GM18502 (cell line): ENCODE measurements around the gene KBTBD12.
"Not testable (repeated sequence)": the region's sequence is repeated elsewhere in the genome, so short reads cannot be mapped to it uniquely, and the experiment has no call there.

ENCODE experiments used
- ATAC-seq: cut with Tn5 transposase; IDR thresholded peaks from one replicate; pipeline ENCODE4 v1.9.1; 2021; ENCODE audit warnings: mild to moderate bottlenecking; ENCODE audit not compliant: unreplicated experiment, poor library complexity

Gene KBTBD12

DNA sequence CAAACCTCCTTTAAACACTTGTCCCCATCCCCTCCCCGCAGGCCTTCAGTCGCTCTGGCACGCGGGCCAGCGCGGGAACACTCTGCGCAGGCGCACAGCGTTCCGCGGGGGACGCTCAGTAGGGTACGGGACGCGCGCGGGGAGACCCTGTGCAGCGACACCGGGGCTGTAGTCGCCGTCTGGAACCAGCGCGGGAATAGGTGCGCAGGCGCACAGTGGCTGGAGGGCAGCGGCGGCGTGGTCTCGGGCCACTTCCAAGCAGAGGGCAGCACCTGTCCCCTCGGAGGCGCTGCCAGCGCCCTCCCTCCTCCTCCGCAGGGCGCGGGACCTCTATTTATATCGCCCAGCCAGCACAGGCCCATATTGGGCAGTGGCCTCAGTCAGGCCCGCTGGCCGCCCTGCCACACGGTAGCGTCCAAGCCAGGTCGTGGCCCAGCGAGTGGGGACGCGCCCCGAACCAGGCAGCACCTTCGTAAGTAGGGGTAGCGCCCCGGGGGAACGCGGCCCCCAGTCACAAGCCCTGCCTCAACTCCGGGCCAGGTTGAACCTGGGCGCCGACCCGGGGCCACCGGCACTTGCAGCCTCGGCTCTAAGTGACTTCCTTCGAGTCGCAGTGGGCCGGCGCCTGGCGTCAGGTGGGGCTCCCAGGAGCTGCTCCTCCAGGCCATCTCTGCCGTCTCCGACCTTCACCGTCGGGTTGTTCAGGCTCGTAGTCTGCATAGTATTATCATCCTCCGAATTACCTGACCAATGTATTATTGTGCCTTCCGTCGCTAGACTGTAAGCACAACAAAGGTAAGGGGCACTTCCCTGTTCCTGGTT lies at the start of gene KBTBD12:
TSS of gene KBTBD12 (plus strand) at position 118 of the 822 bp plus-strand sequence. CDS start 7,830 bp downstream, outside the sequence.
- ATAC-seq = no peak

- ATAC-seq = no peak
Measured at GRCh38 chr3:127865941-127866340, 49.1 kb upstream of the KBTBD12 start.

- no peak for ATAC-seq
Measured at GRCh38 chr3:127867412-127867811, 47.6 kb upstream of the KBTBD12 start.

DNA sequence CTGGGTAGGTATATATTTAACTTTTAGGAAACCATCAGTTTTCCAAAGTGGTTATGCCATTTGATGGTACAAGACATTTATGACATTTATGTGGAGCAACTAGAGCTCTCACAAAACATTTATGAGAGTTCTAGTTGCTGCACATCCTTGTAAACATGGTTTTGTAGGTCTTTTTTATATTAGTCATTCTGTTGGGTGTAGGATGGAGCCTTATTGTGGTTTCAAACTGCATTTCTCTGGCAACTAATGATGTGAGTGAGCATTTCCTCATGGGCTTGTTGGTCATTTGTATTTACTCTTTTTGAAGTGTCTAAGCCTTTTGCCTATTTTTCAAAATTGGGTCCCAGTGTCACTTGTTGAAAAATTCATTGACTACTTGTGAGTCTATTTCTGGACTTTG lies 47.0 kb upstream of the KBTBD12 start:
- no peak for ATAC-seq

DNA sequence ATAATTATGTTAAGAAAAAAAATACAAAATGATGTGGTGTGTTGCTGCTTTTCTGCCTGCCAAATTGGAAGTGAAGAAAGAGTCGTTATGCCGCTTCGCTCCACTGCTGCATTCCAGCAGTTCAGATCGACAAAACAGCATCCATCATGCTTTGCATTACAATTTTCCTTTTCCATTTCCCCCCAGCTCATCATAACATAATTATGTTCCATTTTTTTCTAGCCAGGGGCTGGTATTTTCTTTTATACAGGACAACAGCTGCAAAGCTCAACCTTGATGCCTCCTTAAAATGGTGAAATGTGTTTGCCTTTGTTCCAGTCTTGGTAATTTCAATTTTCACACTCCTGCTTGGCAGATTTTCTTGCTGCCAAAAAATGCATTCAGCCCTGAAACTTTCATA lies 44.9 kb upstream of the KBTBD12 start:
- no peak for ATAC-seq

GRCh38 chr3:127874097-127874496 lies 40.9 kb upstream of the KBTBD12 start:
- not testable (repeated sequence) for ATAC-seq

GRCh38 chr3:127881586-127881985 lies 33.4 kb upstream of the KBTBD12 start:
- ATAC-seq = no peak

- ATAC-seq = no peak
Measured at GRCh38 chr3:127884041-127884440, 31.0 kb upstream of the KBTBD12 start.

DNA sequence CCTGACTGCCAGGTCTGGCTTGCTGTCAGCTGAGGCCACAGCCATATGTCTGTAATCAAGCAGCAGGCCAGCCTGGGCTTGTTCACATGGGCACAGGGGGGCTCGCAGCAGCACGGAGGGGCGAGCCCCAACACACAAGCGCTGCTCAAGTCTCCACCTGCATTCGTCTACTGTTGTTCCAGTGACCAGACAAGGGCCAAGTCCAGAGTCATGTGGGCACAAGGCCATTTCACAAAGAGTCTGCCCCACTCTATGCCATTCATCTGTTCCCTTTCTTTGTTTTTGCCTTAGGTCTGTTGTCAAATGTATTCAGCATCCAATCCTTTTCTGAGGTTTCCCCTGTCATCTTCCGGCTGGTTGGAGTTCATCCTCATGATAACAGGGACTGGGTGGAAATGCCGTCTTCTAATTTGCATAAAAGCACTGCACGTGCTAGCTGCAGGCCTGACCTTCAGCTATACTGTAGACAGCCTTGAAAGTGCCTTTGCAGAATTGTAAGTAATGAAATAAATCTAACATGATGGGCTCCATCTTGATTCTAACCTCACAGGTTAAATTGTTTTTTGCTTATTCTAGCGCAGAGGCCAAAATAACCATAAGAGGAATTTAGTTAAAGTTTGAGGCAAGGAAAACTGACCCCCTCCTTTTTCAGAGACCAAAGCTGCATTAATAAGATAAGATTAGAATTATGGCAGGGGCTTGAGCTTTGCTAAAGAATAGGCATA lies 28.6 kb upstream of the KBTBD12 start:
- ATAC-seq = no peak

GRCh38 chr3:127886956-127887231 lies 28.1 kb upstream of the KBTBD12 start:
- ATAC-seq = no peak

DNA sequence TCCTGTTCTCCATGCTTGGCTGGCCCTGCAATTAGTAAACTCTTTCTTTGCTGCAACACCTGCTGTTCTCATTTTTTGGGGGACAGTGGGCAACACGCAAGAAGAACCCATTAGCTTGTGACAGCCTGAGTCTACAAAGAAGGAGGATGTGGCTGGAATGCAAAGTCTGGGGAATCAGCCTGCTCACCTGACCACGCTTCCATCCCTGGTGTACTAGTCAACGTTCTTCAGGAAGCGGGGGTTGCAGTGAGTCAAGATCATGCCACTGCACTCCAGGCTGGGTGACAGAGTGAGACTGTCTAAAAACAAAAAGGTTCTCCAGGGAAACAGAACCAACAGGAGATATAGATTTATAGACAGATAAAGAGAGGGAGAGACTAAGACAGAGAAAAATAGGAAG lies 27.7 kb upstream of the KBTBD12 start:
- no peak for ATAC-seq

- ATAC-seq = no peak
Measured at GRCh38 chr3:127888156-127888555, 26.9 kb upstream of the KBTBD12 start.

GRCh38 chr3:127888564-127889107 lies 26.4 kb upstream of the KBTBD12 start:
- no peak for ATAC-seq

DNA sequence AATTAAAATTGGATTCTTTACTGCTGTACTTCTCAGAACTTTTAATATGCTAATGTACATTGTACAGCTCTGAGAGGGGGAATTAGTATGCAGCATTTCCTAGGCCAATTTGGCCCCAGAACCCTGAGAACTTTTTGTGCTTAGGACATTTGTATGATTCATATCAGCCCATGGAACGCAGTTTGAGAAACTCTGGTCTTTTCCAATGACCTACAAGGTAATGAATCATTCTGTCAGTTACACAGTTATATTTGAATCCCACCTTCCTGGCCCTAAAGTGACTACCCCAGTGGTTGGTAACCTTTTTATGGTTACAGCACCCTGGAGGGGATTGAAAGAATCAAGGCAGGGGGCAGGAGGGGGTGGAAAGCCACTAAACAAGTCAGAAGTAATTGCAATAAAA lies 25.6 kb upstream of the KBTBD12 start:
- ATAC-seq = no peak

DNA sequence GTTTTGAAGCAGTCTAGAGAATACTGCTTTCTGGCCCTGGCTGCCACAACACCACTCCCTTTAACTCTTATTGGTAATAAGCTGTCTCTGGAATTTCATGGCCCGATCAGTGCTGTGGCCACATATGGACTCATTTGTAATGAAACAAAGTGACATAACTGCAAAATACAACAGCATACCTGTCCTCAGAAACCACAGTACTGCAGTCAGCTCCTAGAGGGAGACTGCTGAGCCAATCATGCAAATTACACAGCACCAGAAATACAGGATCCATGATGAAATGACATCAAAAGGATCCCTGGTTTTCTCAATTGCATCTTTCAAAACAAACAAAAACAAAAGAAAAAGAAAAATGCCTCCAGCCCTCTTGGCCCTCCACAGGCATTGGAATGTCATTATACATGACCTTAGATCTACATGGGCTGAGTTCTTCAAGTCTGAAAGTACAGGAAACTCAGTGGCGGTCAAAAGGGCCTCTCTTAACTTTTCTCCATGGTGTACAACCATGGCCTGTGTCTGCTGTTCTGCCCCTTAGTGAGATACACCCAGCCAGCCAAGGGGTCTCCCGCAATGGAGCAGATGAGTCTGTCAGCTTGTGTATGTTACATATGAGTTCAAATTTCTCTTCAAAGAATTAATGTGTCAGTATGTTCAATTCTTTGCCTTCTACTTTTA lies 24.9 kb upstream of the KBTBD12 start:
- ATAC-seq = no peak

- ATAC-seq = not testable (repeated sequence)
Measured at GRCh38 chr3:127890651-127891290, 24.3 kb upstream of the KBTBD12 start.

DNA sequence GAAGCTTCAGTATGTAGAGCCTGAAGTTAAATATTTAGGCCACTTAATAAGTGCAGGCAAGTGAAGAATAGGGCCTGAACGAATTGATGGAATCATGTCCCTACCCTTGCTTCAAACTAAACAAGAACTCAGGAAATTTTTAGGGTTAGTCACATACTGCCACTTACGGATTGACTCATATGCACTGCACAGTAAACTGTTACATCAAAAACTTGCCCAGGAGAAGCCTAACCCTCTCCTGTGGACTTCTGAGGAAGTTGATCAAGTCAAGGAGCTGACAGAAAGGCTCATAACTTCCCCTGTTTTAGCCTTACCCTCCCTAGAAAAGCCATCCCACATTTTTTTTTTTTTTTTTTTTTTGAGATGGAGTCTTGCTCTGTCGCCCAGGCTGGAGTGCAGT lies 20.6 kb upstream of the KBTBD12 start:
- no peak for ATAC-seq

DNA sequence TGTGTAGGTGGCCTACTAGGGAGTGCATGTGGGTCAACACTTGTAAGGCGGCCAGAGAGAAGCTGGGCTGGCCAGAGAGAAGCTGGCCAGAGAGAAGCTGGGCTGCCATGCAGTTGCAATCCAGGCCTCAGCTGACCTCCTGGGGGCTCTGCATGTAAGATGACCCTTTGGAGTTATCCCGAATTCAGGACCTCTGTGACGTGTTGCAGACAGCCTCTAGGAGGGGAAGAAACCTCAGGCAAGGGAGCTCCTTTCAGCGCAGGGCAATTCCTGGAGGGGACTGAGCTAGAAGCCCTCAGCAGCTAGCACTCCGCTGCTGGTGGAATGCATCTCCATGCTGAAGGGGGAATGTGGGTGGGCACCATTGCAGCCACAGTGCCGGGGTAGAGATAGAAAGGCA lies 15.8 kb upstream of the KBTBD12 start:
- ATAC-seq = no peak

DNA sequence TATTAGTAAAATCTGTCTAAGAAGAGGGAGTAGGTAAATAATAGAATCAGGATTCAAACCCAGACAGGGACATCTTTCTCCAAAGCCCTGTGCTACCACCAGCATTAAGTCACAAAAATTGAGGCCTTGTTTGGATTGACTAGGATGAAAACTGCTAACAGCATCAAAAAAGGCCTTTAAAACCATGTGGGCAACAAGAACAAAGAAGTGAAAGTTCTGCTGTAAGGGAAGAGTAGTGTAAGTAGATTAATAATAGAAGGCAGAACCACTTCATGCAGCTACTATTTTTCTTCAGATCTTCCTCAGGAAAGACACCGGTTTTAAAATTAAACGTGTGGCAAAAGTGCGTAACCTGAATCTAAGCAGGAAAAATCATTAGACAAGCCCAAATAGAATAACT lies 15.3 kb upstream of the KBTBD12 start:
- ATAC-seq = no peak

DNA sequence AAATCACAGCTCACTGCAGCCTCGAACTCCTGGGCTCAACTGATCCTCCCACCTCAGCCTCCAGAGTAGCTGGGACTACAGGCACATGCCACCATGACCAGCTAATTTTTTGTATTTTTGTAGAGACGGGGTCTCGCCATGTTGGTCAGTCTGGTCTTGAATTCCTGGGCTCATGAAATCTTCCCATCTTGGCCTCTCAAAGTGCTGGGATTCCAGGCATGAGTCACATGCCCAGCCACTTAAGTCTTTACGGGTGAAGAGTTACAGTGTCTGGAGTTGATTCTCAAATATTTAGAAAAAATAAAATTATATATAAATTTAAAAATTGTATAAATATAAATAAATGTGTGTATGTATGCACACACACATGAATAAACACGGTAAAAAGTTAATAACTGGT lies 14.5 kb upstream of the KBTBD12 start:
- ATAC-seq = no peak

DNA sequence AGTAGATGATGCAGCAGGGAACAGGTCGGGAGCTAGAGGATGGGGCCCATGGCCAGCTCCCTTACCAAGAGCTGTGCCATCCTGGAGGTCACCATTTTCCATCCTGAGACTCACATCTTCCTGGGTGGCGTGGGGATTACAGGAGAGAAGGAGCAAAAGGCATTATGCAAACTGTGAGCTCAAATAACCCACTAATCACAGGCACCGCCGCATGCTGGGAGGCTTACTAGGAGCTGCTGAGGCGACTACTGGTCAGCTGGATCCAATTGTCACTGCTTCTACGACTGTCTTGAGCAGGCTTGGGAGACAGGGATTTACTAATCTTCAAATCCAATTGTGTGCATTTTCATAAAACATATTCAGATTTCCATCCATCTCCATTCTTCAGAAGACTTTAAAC lies 12.5 kb upstream of the KBTBD12 start:
- no peak for ATAC-seq
